B cell (primary cell): ENCODE data around the gene RPS5. TPM values are rescaled to one million over a fixed set of nuclear protein-coding genes. Genes with fewer than 3 reads are reported as not detected.
"Not testable (repeated sequence)": the region's sequence is repeated elsewhere in the genome, so short reads cannot be mapped to it uniquely, and the experiment has no call there.

Experiments used
- ATAC-seq: fragments of 200-7000 bp; cut with Tn5 transposase; one replicate; pipeline ENCODE4 v1.10.0; 2021; ENCODE audit warnings: low read depth, mild to moderate bottlenecking, moderate number of reproducible peaks, moderate library complexity
- CTCF ChIA-PET: fragments of 350-600 bp; sonication (Branson Sonifier 250); formaldehyde crosslinking; loops from one replicate; lab custom pipeline; 2021; ENCODE audit warnings: antibody characterized with exemption, inconsistent platforms; lab: Charles Lee
- POLR2A ChIA-PET: fragments of 350-600 bp; sonication (Branson Sonifier 250); formaldehyde crosslinking; loops from one replicate; lab custom pipeline; 2021; ENCODE audit warnings: antibody characterized with exemption; lab: Charles Lee
- DNase-seq: peaks from one replicate; pipeline ENCODE4 v3.0.0; 2013
- H2AFZ ChIP-seq: 2 replicates; pipeline ENCODE4 v1.6.1; 2012; ENCODE audit warnings: mild to moderate bottlenecking, low read depth, low read length; ENCODE audit not compliant: insufficient read depth, poor library complexity, severe bottlenecking
- H3K27ac ChIP-seq, 2 donors: 1 replicate in 1 of 2; 2 replicates in 1 of 2; pipeline ENCODE4 v1.5.1; 2012 to 2013; ENCODE audit warnings: low read length in 2 of 2, mild to moderate bottlenecking in 2 of 2, moderate library complexity in 1 of 2
- H3K27me3 ChIP-seq, 4 experiments: fragments of 200-600 bp in 1 of 4; sonication (generic) in 1 of 4; replicated peaks in 1 of 4; 1 replicate in 2 of 4; 2 replicates in 2 of 4; pipeline versions ENCODE4 v1.6.1 to v1.7.0; 2013 to 2016; ENCODE audit warnings: low read length in 3 of 4, mild to moderate bottlenecking in 2 of 4, mixed read lengths in 1 of 4, moderate library complexity in 1 of 4; ENCODE audit not compliant: insufficient read depth in 4 of 4, control insufficient read depth in 3 of 4; ENCODE audit errors: control extremely low read depth in 1 of 4
- H3K36me3 ChIP-seq, 2 experiments: replicated peaks in 1 of 2; 1 replicate in 1 of 2; 2 replicates in 1 of 2; pipeline versions ENCODE4 v1.6.1 to v1.7.1; 2013; ENCODE audit warnings: low read length in 1 of 2; ENCODE audit not compliant: insufficient read depth in 2 of 2, control insufficient read depth in 1 of 2; ENCODE audit errors: control extremely low read depth in 1 of 2, extremely low read depth in 1 of 2
- H3K4me1 ChIP-seq, 2 donors: fragments of 200-600 bp in 1 of 2; sonication (generic) in 1 of 2; 1 replicate in 1 of 2; 2 replicates in 1 of 2; pipeline versions ENCODE4 v1.5.1 to v1.6.1; 2013 to 2017; ENCODE audit warnings: low read length in 2 of 2; ENCODE audit not compliant: control insufficient read depth in 2 of 2, insufficient read depth in 2 of 2
- H3K4me2 ChIP-seq: replicated peaks from 2 replicates; pipeline ENCODE3; 2012; ENCODE audit warnings: mild to moderate bottlenecking, low read depth, low read length; ENCODE audit not compliant: poor library complexity, severe bottlenecking
- H3K4me3 ChIP-seq, 5 experiments: fragments of 200-600 bp in 1 of 5; sonication (generic) in 1 of 5; 1 replicate in 3 of 5; 2 replicates in 2 of 5; pipeline versions ENCODE4 v1.5.1 to v1.7.0; 2011 to 2016; ENCODE audit warnings: low read length in 4 of 5, mild to moderate bottlenecking in 4 of 5, low read depth in 2 of 5, control low read depth in 1 of 5, moderate library complexity in 1 of 5; ENCODE audit not compliant: insufficient read depth in 1 of 5; ENCODE audit errors: control extremely low read depth in 1 of 5, extremely low read depth in 1 of 5
- H3K79me2 ChIP-seq: fragments of 200-600 bp; sonication (generic); one replicate; pipeline ENCODE4 v1.6.0; 2016; ENCODE audit warnings: low read length; ENCODE audit not compliant: control insufficient read depth, insufficient read depth
- H3K9ac ChIP-seq: fragments of 200-600 bp; sonication (generic); 2 replicates; pipeline ENCODE4 v1.6.1; 2017; ENCODE audit warnings: mild to moderate bottlenecking, low read length, moderate library complexity
- H3K9me3 ChIP-seq, 3 donors: one replicate each; pipeline versions ENCODE4 v1.6.1 to v1.7.1; 2013; ENCODE audit warnings: low read length in 2 of 3; ENCODE audit not compliant: control insufficient read depth in 2 of 3, insufficient read depth in 1 of 3; ENCODE audit errors: control extremely low read depth in 1 of 3
- H4K20me1 ChIP-seq: 2 replicates; pipeline ENCODE4 v1.6.0; 2012; ENCODE audit warnings: mild to moderate bottlenecking, low read length; ENCODE audit not compliant: insufficient read depth, control insufficient read depth, poor library complexity, severe bottlenecking
- H3K27ac Mint-ChIP-seq: one replicate; pipeline ENCODE4 v1.8.0; 2021; ENCODE audit warnings: mixed read lengths
- H3K27me3 Mint-ChIP-seq: one replicate; pipeline ENCODE4 v1.8.0; 2021; ENCODE audit warnings: mixed read lengths
- H3K4me1 Mint-ChIP-seq: one replicate; pipeline ENCODE4 v1.8.0; 2021; ENCODE audit warnings: mixed read lengths
- H3K4me3 Mint-ChIP-seq: one replicate; pipeline ENCODE4 v1.8.0; 2021; ENCODE audit warnings: mixed read lengths
- H3K9me3 Mint-ChIP-seq: one replicate; pipeline ENCODE4 v1.8.0; 2022; ENCODE audit warnings: mixed read lengths; ENCODE audit not compliant: insufficient read depth
- EZH2 ChIP-seq: IDR thresholded peaks from 2 replicates; pipeline ENCODE4 v1.6.1; 2012; ENCODE audit warnings: borderline replicate concordance, low read depth, mild to moderate bottlenecking, moderate library complexity, low read length; ENCODE audit not compliant: insufficient read depth, poor library complexity, severe bottlenecking
- WGBS: methylation state at CpG from one replicate; pipeline ENCODE4 v1.1.5; 2013; ENCODE audit warnings: missing lambda C conversion rate; ENCODE audit not compliant: insufficient coverage; 5-methylcytosine and 5-hydroxymethylcytosine counted together
- intact Hi-C: fragments of 100-400 bp; cut with micrococcal nuclease; formaldehyde crosslinking; loops from one replicate; pipeline ENCODE4 v1.10.0; 2022
- polyA plus RNA-seq: library from polyadenylated mRNA; depleted of rRNA; stranded (reverse); fragments of >200 nt; gene quantifications from 2 replicates; pipeline ENCODE4 v1.2.3, GENCODE V29; 2012
- small RNA-seq: library from RNA; depleted of rRNA; stranded (forward); fragments of <200 nt; gene quantifications from one replicate; pipeline ENCODE3, GENCODE V24; 2012; ENCODE audit warnings: low replicate concordance, low read depth; ENCODE audit not compliant: insufficient read length
- total RNA-seq, 2 donors: library from RNA; stranded (reverse); fragments of 120-200 nt in 1 of 2; gene quantifications; 1 replicate in 1 of 2; 2 replicates in 1 of 2; pipeline versions ENCODE4 v1.2.3 to v1.2.4, GENCODE V29; 2013 to 2022
- TF ChIP-seq, protein P1 (sequence below): fragments of 200-600 bp; IDR thresholded peaks from one replicate; pipeline ENCODE4 v1.8.0; 2022; ENCODE audit warnings: antibody characterized with exemption, mild to moderate bottlenecking

Gene RPS5
- total and polyA plus RNA-seq, 2 donors (not counting 1 experiment from before 2014, with no cell fraction given): 1,311 to 4,330 TPM

- H3K4me3 Mint-ChIP-seq: peak overlapping the region; percentile 99
- peaks cover 14 to 21% of the 10 kb centered on the region in 2 donors for H3K4me1 ChIP-seq
- H3K27ac ChIP-seq: peak overlapping the region; percentile 78 to 97
- peaks cover 23% of the 10 kb centered on the region for H3K4me1 Mint-ChIP-seq
- H3K9me3 Mint-ChIP-seq: peaks cover 17% of the 10 kb centered on the region
- POLR2A ChIA-PET: interaction anchor here (0.8 to 1.4 kb wide), 7 partner anchors 11 to 257 kb away, joined by 3 to 11 read pairs (median 5); partner anchors contain the start of genes ZBTB45, ZNF274, ZNF324B and ZNF446
- intact Hi-C loops: loop anchor here (1.0 to 2.0 kb wide), 13 partner anchors 11 to 257 kb away; partner anchors contain the start of genes ERVK3-1, MZF1, RPS5 and ZBTB45
- peak overlapping the region; percentile 46 to 97 (median 74) for H3K4me3 ChIP-seq
- no peaks in the 10 kb centered on the region for H4K20me1 ChIP-seq
- peak overlapping the region; percentile 95 for H3K9ac ChIP-seq
- peak overlapping the region; percentile 94 for H2AFZ ChIP-seq
- peaks cover 0 to 68% (median 25%) of the 10 kb centered on the region in 3 donors for H3K9me3 ChIP-seq
- CTCF ChIA-PET: interaction anchor here (1.1 kb wide), 1 partner anchor 114 kb away, joined by 3 read pairs; the partner anchor contains the start of gene ZSCAN22
- peak overlapping the region; percentile 98 for H3K4me2 ChIP-seq
- peaks cover 15% of the 10 kb centered on the region for H3K79me2 ChIP-seq
- DNase-seq: no peak
- H3K36me3 ChIP-seq: peaks cover 0 to 14% of the 10 kb centered on the region in 2 experiments
- H3K27me3 ChIP-seq: no peaks in the 10 kb centered on the region
- ATAC-seq: no peak
- peak overlapping the region; percentile 98 for H3K27ac Mint-ChIP-seq
- no peak for TF ChIP-seq EZH2
- TF ChIP-seq, protein P1, sequence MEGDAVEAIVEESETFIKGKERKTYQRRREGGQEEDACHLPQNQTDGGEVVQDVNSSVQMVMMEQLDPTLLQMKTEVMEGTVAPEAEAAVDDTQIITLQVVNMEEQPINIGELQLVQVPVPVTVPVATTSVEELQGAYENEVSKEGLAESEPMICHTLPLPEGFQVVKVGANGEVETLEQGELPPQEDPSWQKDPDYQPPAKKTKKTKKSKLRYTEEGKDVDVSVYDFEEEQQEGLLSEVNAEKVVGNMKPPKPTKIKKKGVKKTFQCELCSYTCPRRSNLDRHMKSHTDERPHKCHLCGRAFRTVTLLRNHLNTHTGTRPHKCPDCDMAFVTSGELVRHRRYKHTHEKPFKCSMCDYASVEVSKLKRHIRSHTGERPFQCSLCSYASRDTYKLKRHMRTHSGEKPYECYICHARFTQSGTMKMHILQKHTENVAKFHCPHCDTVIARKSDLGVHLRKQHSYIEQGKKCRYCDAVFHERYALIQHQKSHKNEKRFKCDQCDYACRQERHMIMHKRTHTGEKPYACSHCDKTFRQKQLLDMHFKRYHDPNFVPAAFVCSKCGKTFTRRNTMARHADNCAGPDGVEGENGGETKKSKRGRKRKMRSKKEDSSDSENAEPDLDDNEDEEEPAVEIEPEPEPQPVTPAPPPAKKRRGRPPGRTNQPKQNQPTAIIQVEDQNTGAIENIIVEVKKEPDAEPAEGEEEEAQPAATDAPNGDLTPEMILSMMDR: no peak
- 21% methylated on average over 31 of the region's 31 CpGs for WGBS
- H3K27me3 Mint-ChIP-seq: peaks cover 9% of the 10 kb centered on the region
Observed at GRCh38 chr19:58440556-58440955, 53.5 kb downstream of the RPS5 start.

- WGBS: 89% methylated on average over 7 of the region's 7 CpGs
- H3K27ac ChIP-seq, H3K4me3 Mint-ChIP-seq, H3K36me3 ChIP-seq, intact Hi-C loops, H3K4me2 ChIP-seq, CTCF ChIA-PET, H4K20me1 ChIP-seq, ATAC-seq, DNase-seq, H2AFZ ChIP-seq, H3K9ac ChIP-seq, H3K27ac Mint-ChIP-seq, H3K4me3 ChIP-seq: not testable (repeated sequence)
- POLR2A ChIA-PET: interaction anchor here (0.7 kb wide), 1 partner anchor 130 kb away, joined by 3 read pairs; the partner anchor contains the start of gene MZF1
- Histone ChIP-seq H3K4me1 (peaks cover 14 to 21% of the 10 kb centered on the region in 2 donors), H3K79me2 (peaks cover 12% of the 10 kb centered on the region), H3K27me3 (peaks cover 0 to 16% (median 1%) of the 10 kb centered on the region in 4 experiments), H3K9me3 (peaks cover 0 to 47% (median 9%) of the 10 kb centered on the region in 3 donors)
- Mint-ChIP-seq H3K9me3 (peaks cover 13% of the 10 kb centered on the region), H3K27me3 (peaks cover 23% of the 10 kb centered on the region), H3K4me1 (peaks cover 21% of the 10 kb centered on the region)
Observed at GRCh38 chr19:58442986-58443385, 55.9 kb downstream of the RPS5 start.

Small RNA genes within 50 kb of the gene (small RNA-seq; reads per million reads assigned to genes)
- not detected for gene MIR4754
- not detected for gene RNA5SP473

Other genes starting within 250 kb of the RPS5 start
- gene ZNF329, start 236.5 kb upstream of the RPS5 start, total RNA-seq: 12.5 and 17.6 TPM in 2 replicates
- 5.4 and 8.0 TPM in 2 replicates for gene ZNF329, start 236.5 kb upstream of the RPS5 start, polyA plus RNA-seq
- gene ZNF274, start 204.2 kb upstream of the RPS5 start, total RNA-seq: 83.7 and 85.4 TPM in 2 replicates
- 51.5 and 53.3 TPM in 2 replicates for gene ZNF274, start 204.2 kb upstream of the RPS5 start, polyA plus RNA-seq
- 65.7 and 75.2 TPM in 2 replicates for gene ZNF544, start 158.4 kb upstream of the RPS5 start, total RNA-seq
- gene ZNF544, start 158.4 kb upstream of the RPS5 start, polyA plus RNA-seq: 37.1 and 41.4 TPM in 2 replicates
- 7.9 and 8.0 TPM in 2 replicates for gene ZNF8, start 108.3 kb upstream of the RPS5 start, total RNA-seq
- 3.4 and 4.0 TPM in 2 replicates for gene ZNF8, start 108.3 kb upstream of the RPS5 start, polyA plus RNA-seq
- gene ERVK3-1, start 81.9 kb upstream of the RPS5 start, total RNA-seq: 79.0 and 80.2 TPM in 2 replicates
- gene ERVK3-1, start 81.9 kb upstream of the RPS5 start, polyA plus RNA-seq: 80.7 and 113 TPM in 2 replicates
- 7.1 TPM in 2 replicates for gene ZSCAN22, start 60.3 kb upstream of the RPS5 start, total RNA-seq
- 2.2 and 2.8 TPM in 2 replicates for gene ZSCAN22, start 60.3 kb upstream of the RPS5 start, polyA plus RNA-seq
- gene A1BG, start 33.8 kb upstream of the RPS5 start, total RNA-seq: 18.4 and 23.7 TPM in 2 replicates
- gene A1BG, start 33.8 kb upstream of the RPS5 start, polyA plus RNA-seq: 28.4 and 52.6 TPM in 2 replicates
- gene ZNF497, start 24.5 kb upstream of the RPS5 start, total RNA-seq: 2.7 and 4.4 TPM in 2 replicates
- 1.6 and 1.9 TPM in 2 replicates for gene ZNF497, start 24.5 kb upstream of the RPS5 start, polyA plus RNA-seq
- 3.1 and 4.2 TPM in 2 replicates for gene ZNF837, start 6.2 kb upstream of the RPS5 start, total RNA-seq
- gene ZNF837, start 6.2 kb upstream of the RPS5 start, polyA plus RNA-seq: 3.0 and 4.9 TPM in 2 replicates
- gene RNF225, start 8.4 kb downstream of the RPS5 start, total RNA-seq: 0.49 TPM in 1 of 2 replicates, not detected in the other
- not detected in 2 replicates for gene RNF225, start 8.4 kb downstream of the RPS5 start, polyA plus RNA-seq
- gene ZNF584, start 21.4 kb downstream of the RPS5 start, total RNA-seq: 12.3 and 14.0 TPM in 2 replicates
- 1.5 and 3.0 TPM in 2 replicates for gene ZNF584, start 21.4 kb downstream of the RPS5 start, polyA plus RNA-seq
- 14.7 and 15.2 TPM in 2 replicates for gene ZNF132, start 52.9 kb downstream of the RPS5 start, total RNA-seq
- gene ZNF132, start 52.9 kb downstream of the RPS5 start, polyA plus RNA-seq: 0.72 and 1.6 TPM in 2 replicates
- 15.0 and 17.4 TPM in 2 replicates for gene ZNF324B, start 64.4 kb downstream of the RPS5 start, total RNA-seq
- gene ZNF324B, start 64.4 kb downstream of the RPS5 start, polyA plus RNA-seq: 4.7 and 5.6 TPM in 2 replicates
- 17.6 and 21.0 TPM in 2 replicates for gene ZNF324, start 79.8 kb downstream of the RPS5 start, total RNA-seq
- gene ZNF324, start 79.8 kb downstream of the RPS5 start, polyA plus RNA-seq: 12.8 and 14.2 TPM in 2 replicates
- gene ZNF446, start 89.1 kb downstream of the RPS5 start, total RNA-seq: 15.0 and 18.5 TPM in 2 replicates
- 12.9 and 18.9 TPM in 2 replicates for gene ZNF446, start 89.1 kb downstream of the RPS5 start, polyA plus RNA-seq
- gene SLC27A5, start 124.7 kb downstream of the RPS5 start, total RNA-seq: 11.8 and 14.1 TPM in 2 replicates
- gene SLC27A5, start 124.7 kb downstream of the RPS5 start, polyA plus RNA-seq: 6.9 and 8.9 TPM in 2 replicates
- gene ZBTB45, start 132.5 kb downstream of the RPS5 start, total RNA-seq: 20.9 and 28.4 TPM in 2 replicates
- gene ZBTB45, start 132.5 kb downstream of the RPS5 start, polyA plus RNA-seq: 11.4 and 12.6 TPM in 2 replicates
- 370 and 394 TPM in 2 replicates for gene TRIM28, start 156.8 kb downstream of the RPS5 start, total RNA-seq
- gene TRIM28, start 156.8 kb downstream of the RPS5 start, polyA plus RNA-seq: 569 and 795 TPM in 2 replicates
- 61.7 and 62.5 TPM in 2 replicates for gene CHMP2A, start 167.8 kb downstream of the RPS5 start, total RNA-seq
- 97.5 and 138 TPM in 2 replicates for gene CHMP2A, start 167.8 kb downstream of the RPS5 start, polyA plus RNA-seq
- gene UBE2M, start 171.3 kb downstream of the RPS5 start, total RNA-seq: 57.2 and 66.1 TPM in 2 replicates
- gene UBE2M, start 171.3 kb downstream of the RPS5 start, polyA plus RNA-seq: 62.5 and 81.7 TPM in 2 replicates
- gene MZF1, start 186.1 kb downstream of the RPS5 start, total RNA-seq: 79.4 and 81.4 TPM in 2 replicates
- gene MZF1, start 186.1 kb downstream of the RPS5 start, polyA plus RNA-seq: 92.4 and 95.8 TPM in 2 replicates